BE2C (cell line): ENCODE data around the gene SGCA.
A peak's percentile ranks its signal among the peaks of the same experiment; 100 is the strongest.

Experiments used
- DNase-seq: peaks from one replicate; pipeline ENCODE4 v3.0.0-alpha.2; 2020
- H3K27me3 ChIP-seq: fragments of 250-450 bp; sonication (Bioruptor Pico); 2 replicates; pipeline ENCODE4 v1.5.1; 2020; ENCODE audit warnings: mild to moderate bottlenecking
- H3K36me3 ChIP-seq: fragments of 250-450 bp; sonication (Bioruptor Pico); 2 replicates; pipeline ENCODE4 v1.5.1; 2020; ENCODE audit warnings: mild to moderate bottlenecking
- H3K4me1 ChIP-seq: fragments of 250-450 bp; sonication (Bioruptor Pico); 2 replicates; pipeline ENCODE4 v1.5.1; 2020
- H3K4me3 ChIP-seq: 2 replicates; pipeline ENCODE4 v1.5.1; 2011; ENCODE audit warnings: low read depth, low read length
- H3K9me3 ChIP-seq: fragments of 250-450 bp; sonication (Bioruptor Pico); 2 replicates; pipeline ENCODE4 v1.5.1; 2020
- TF ChIP-seq, protein P1 (sequence below): IDR thresholded peaks from 2 replicates; pipeline ENCODE4 v1.5.1; 2012; ENCODE audit warnings: mild to moderate bottlenecking, low read depth, low read length

SGCA gene

GRCh38 chr17:50151041-50151936 is 14.5 kb upstream of the SGCA start:
- H3K4me1 ChIP-seq: peaks cover 17% of the 10 kb centered on the region
- DNase-seq: peak; percentile 95
- TF ChIP-seq, protein P1, sequence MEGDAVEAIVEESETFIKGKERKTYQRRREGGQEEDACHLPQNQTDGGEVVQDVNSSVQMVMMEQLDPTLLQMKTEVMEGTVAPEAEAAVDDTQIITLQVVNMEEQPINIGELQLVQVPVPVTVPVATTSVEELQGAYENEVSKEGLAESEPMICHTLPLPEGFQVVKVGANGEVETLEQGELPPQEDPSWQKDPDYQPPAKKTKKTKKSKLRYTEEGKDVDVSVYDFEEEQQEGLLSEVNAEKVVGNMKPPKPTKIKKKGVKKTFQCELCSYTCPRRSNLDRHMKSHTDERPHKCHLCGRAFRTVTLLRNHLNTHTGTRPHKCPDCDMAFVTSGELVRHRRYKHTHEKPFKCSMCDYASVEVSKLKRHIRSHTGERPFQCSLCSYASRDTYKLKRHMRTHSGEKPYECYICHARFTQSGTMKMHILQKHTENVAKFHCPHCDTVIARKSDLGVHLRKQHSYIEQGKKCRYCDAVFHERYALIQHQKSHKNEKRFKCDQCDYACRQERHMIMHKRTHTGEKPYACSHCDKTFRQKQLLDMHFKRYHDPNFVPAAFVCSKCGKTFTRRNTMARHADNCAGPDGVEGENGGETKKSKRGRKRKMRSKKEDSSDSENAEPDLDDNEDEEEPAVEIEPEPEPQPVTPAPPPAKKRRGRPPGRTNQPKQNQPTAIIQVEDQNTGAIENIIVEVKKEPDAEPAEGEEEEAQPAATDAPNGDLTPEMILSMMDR: peak; percentile 67
- no peaks in the 10 kb centered on the region for H3K27me3 ChIP-seq
- no peaks in the 10 kb centered on the region for H3K9me3 ChIP-seq
- H3K36me3 ChIP-seq: peaks cover 12% of the 10 kb centered on the region
- H3K4me3 ChIP-seq: peak overlapping the region; percentile 92

- TF ChIP-seq, protein P1: no peak
- peaks cover 8% of the 10 kb centered on the region; the same call in 1 of the 2 replicates for H3K36me3 ChIP-seq
- peaks cover 17% of the 10 kb centered on the region for H3K4me1 ChIP-seq
- no peaks in the 10 kb centered on the region for H3K9me3 ChIP-seq
- peak; percentile 85 for DNase-seq
- H3K4me3 ChIP-seq: peak overlapping the region; percentile 92
- H3K27me3 ChIP-seq: no peaks in the 10 kb centered on the region
Measured at GRCh38 chr17:50151937-50152547, 13.8 kb upstream of the SGCA start.

- Histone ChIP-seq H3K9me3 (no peaks in the 10 kb centered on the region), H3K4me3 (peak overlapping the region; percentile 92), H3K36me3 (peaks cover 8% of the 10 kb centered on the region; the same call in 1 of the 2 replicates), H3K27me3 (no peaks in the 10 kb centered on the region), H3K4me1 (peaks cover 17% of the 10 kb centered on the region)
- DNase-seq: no peak
- TF ChIP-seq, protein P1: no peak
Measured at GRCh38 chr17:50152736-50153135, 13.1 kb upstream of the SGCA start.

- DNase-seq: peak; percentile 75
- Histone ChIP-seq H3K4me1 (peaks cover 17% of the 10 kb centered on the region), H3K36me3 (peaks cover 8% of the 10 kb centered on the region; the same call in 1 of the 2 replicates), H3K4me3 (no peak overlapping the region), H3K9me3 (no peaks in the 10 kb centered on the region), H3K27me3 (no peaks in the 10 kb centered on the region)
- TF ChIP-seq, protein P1: no peak
Measured at GRCh38 chr17:50153650-50154575, 11.9 kb upstream of the SGCA start.

DNA sequence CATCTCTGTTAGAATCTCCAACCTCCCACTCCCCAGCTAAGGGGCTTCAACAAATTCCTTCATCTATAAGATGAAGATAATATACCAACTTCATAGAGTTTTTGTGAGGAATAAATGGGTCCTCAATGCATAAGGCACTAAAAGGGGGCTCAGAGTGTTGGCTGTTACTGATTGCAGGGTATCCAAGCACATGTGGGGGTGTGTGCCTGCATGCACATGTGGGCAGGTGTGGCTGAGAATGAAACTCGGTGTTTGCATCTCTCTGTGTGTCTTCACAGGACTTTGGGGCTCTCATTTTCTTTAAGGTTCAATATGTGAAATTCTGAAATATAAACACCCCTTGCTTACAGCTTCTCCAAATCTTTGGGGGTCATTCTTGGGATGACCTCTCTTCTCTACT is 11.2 kb upstream of the SGCA start:
- Histone ChIP-seq H3K9me3 (no peaks in the 10 kb centered on the region), H3K27me3 (no peaks in the 10 kb centered on the region), H3K4me1 (peaks cover 17% of the 10 kb centered on the region), H3K4me3 (no peak overlapping the region), H3K36me3 (peaks cover 3% of the 10 kb centered on the region; the same call in 1 of the 2 replicates)
- no peak for DNase-seq
- TF ChIP-seq, protein P1: no peak
